ENCODE data around the gene POU3F1. TPM values are rescaled to one million over a fixed set of nuclear protein-coding genes. Genes with fewer than 3 reads are reported as not detected.

Gene POU3F1
- total and polyA plus RNA-seq, 2 donors (not counting 1 experiment from before 2014, with no cell fraction given), result 0.63 to 3.8 TPM

- no peak overlapping the region for H3K4me3 ChIP-seq (ENCODE audit: control extremely low read depth in 1 of 5, extremely low read depth in 1 of 5, insufficient read depth in 1 of 5, low read depth in 2 of 5, low read length in 4 of 5)
- TF ChIP-seq, protein P1, sequence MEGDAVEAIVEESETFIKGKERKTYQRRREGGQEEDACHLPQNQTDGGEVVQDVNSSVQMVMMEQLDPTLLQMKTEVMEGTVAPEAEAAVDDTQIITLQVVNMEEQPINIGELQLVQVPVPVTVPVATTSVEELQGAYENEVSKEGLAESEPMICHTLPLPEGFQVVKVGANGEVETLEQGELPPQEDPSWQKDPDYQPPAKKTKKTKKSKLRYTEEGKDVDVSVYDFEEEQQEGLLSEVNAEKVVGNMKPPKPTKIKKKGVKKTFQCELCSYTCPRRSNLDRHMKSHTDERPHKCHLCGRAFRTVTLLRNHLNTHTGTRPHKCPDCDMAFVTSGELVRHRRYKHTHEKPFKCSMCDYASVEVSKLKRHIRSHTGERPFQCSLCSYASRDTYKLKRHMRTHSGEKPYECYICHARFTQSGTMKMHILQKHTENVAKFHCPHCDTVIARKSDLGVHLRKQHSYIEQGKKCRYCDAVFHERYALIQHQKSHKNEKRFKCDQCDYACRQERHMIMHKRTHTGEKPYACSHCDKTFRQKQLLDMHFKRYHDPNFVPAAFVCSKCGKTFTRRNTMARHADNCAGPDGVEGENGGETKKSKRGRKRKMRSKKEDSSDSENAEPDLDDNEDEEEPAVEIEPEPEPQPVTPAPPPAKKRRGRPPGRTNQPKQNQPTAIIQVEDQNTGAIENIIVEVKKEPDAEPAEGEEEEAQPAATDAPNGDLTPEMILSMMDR (IDR thresholded peaks at IDR 0.05), result no peak
- TF ChIP-seq EZH2 (IDR thresholded peaks at IDR 0.05; ENCODE audit: borderline replicate concordance, insufficient read depth, low read depth, low read length, poor library complexity, severe bottlenecking), result no peak
- H3K9me3 ChIP-seq (ENCODE audit: control extremely low read depth in 1 of 3, control insufficient read depth in 2 of 3, insufficient read depth in 1 of 3, low read length in 2 of 3), result no peaks in the 10 kb centered on the region
- no peak overlapping the region for H2AFZ ChIP-seq (ENCODE audit: insufficient read depth, low read depth, low read length, poor library complexity, severe bottlenecking)
- DNase-seq, result no peak
- no peaks in the 10 kb centered on the region for H3K79me2 ChIP-seq (ENCODE audit: control insufficient read depth, insufficient read depth, low read length)
- ATAC-seq (ENCODE audit: low read depth), result no peak
- Mint-ChIP-seq H3K27me3 (peaks cover 4% of the 10 kb centered on the region), H3K4me3 (no peak overlapping the region), H3K9me3 (ENCODE audit: insufficient read depth) (no peaks in the 10 kb centered on the region), H3K4me1 (no peaks in the 10 kb centered on the region), H3K27ac (no peak overlapping the region)
- H3K4me2 ChIP-seq (replicated peaks; ENCODE audit: low read depth, low read length, poor library complexity, severe bottlenecking), result no peak overlapping the region
- H3K36me3 ChIP-seq (replicated peaks in 1 of 2; ENCODE audit: control extremely low read depth in 1 of 2, control insufficient read depth in 1 of 2, extremely low read depth in 1 of 2, insufficient read depth in 2 of 2, low read length in 1 of 2), result no peaks in the 10 kb centered on the region
- intact Hi-C loops (cut with micrococcal nuclease), result no loop called here
- no peak overlapping the region for H3K27ac ChIP-seq (ENCODE audit: low read length in 2 of 2)
- 10% methylated on average over 2 of the region's 6 CpGs for WGBS (ENCODE audit: insufficient coverage)
- no peaks in the 10 kb centered on the region for H3K4me1 ChIP-seq (ENCODE audit: control insufficient read depth in 2 of 2, insufficient read depth in 2 of 2, low read length in 2 of 2)
- peaks cover 0 to 6% (median 0%) of the 10 kb centered on the region in 4 experiments for H3K27me3 ChIP-seq (replicated peaks in 1 of 4; ENCODE audit: control extremely low read depth in 1 of 4, control insufficient read depth in 3 of 4, insufficient read depth in 4 of 4, low read length in 3 of 4)
- H3K9ac ChIP-seq (ENCODE audit: low read length), result no peak overlapping the region
- POLR2A ChIA-PET, result no interaction called here
- no peaks in the 10 kb centered on the region for H4K20me1 ChIP-seq (ENCODE audit: control insufficient read depth, insufficient read depth, low read length, poor library complexity, severe bottlenecking)
- CTCF ChIA-PET, result no interaction called here
Measured at GRCh38 chr1:38076038-38076437, 29.4 kb upstream of the POU3F1 start.

DNA sequence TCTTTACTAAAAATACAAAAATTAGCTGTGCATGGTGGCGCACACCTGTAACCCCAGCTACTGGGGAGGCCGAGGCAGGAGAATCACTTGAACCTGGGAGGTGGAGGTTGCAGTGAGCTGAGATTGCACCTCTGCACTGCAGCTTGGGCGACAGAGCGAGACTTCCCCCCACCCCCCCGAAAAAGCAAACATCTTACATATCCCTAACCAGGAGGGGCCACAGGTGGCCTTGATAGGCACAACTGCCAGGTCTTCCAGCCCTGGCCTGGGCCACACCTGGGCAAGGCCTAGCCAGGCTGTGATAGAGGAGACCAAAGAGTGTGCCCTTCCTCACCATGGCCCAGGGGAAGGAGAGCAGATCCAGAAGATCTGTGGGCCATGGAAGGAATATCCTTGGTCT is 28.6 kb upstream of the POU3F1 start:
- Mint-ChIP-seq H3K9me3 (ENCODE audit: insufficient read depth) (no peaks in the 10 kb centered on the region), H3K4me3 (no peak overlapping the region), H3K27ac (no peak overlapping the region), H3K4me1 (no peaks in the 10 kb centered on the region), H3K27me3 (peaks cover 10% of the 10 kb centered on the region)
- CTCF ChIA-PET, result no interaction called here
- no peak for TF ChIP-seq EZH2 (IDR thresholded peaks at IDR 0.05; ENCODE audit: borderline replicate concordance, insufficient read depth, low read depth, low read length, poor library complexity, severe bottlenecking)
- TF ChIP-seq, protein P1 (IDR thresholded peaks at IDR 0.05), result no peak
- Histone ChIP-seq H3K9me3 (ENCODE audit: control extremely low read depth in 1 of 3, control insufficient read depth in 2 of 3, insufficient read depth in 1 of 3, low read length in 2 of 3) (no peaks in the 10 kb centered on the region), H3K27ac (ENCODE audit: low read length in 2 of 2) (no peak overlapping the region), H3K4me2 (replicated peaks; ENCODE audit: low read depth, low read length, poor library complexity, severe bottlenecking) (no peak overlapping the region), H2AFZ (ENCODE audit: insufficient read depth, low read depth, low read length, poor library complexity, severe bottlenecking) (no peak overlapping the region), H3K79me2 (ENCODE audit: control insufficient read depth, insufficient read depth, low read length) (no peaks in the 10 kb centered on the region), H3K27me3 (replicated peaks in 1 of 4; ENCODE audit: control extremely low read depth in 1 of 4, control insufficient read depth in 3 of 4, insufficient read depth in 4 of 4, low read length in 3 of 4) (peaks cover 0 to 6% (median 0%) of the 10 kb centered on the region in 4 experiments), H3K4me3 (ENCODE audit: control extremely low read depth in 1 of 5, extremely low read depth in 1 of 5, insufficient read depth in 1 of 5, low read depth in 2 of 5, low read length in 4 of 5) (no peak overlapping the region), H3K36me3 (replicated peaks in 1 of 2; ENCODE audit: control extremely low read depth in 1 of 2, control insufficient read depth in 1 of 2, extremely low read depth in 1 of 2, insufficient read depth in 2 of 2, low read length in 1 of 2) (no peaks in the 10 kb centered on the region), H4K20me1 (ENCODE audit: control insufficient read depth, insufficient read depth, low read length, poor library complexity, severe bottlenecking) (no peaks in the 10 kb centered on the region), H3K4me1 (ENCODE audit: control insufficient read depth in 2 of 2, insufficient read depth in 2 of 2, low read length in 2 of 2) (no peaks in the 10 kb centered on the region), H3K9ac (ENCODE audit: low read length) (no peak overlapping the region)
- no peak for ATAC-seq (ENCODE audit: low read depth)
- POLR2A ChIA-PET, result no interaction called here
- DNase-seq, result no peak
- WGBS (ENCODE audit: insufficient coverage), result 100% methylated on average over 2 of the region's 5 CpGs
- intact Hi-C loops (cut with micrococcal nuclease), result no loop called here

All from B cell (primary cell).